Measurements from ENCODE around the gene PGAM1. TPM values are rescaled to one million over a fixed set of nuclear protein-coding genes. Genes with fewer than 3 reads are reported as not detected.

Gene PGAM1
- total RNA-seq, 1 donor from 2014 or later = 706 TPM

DNA sequence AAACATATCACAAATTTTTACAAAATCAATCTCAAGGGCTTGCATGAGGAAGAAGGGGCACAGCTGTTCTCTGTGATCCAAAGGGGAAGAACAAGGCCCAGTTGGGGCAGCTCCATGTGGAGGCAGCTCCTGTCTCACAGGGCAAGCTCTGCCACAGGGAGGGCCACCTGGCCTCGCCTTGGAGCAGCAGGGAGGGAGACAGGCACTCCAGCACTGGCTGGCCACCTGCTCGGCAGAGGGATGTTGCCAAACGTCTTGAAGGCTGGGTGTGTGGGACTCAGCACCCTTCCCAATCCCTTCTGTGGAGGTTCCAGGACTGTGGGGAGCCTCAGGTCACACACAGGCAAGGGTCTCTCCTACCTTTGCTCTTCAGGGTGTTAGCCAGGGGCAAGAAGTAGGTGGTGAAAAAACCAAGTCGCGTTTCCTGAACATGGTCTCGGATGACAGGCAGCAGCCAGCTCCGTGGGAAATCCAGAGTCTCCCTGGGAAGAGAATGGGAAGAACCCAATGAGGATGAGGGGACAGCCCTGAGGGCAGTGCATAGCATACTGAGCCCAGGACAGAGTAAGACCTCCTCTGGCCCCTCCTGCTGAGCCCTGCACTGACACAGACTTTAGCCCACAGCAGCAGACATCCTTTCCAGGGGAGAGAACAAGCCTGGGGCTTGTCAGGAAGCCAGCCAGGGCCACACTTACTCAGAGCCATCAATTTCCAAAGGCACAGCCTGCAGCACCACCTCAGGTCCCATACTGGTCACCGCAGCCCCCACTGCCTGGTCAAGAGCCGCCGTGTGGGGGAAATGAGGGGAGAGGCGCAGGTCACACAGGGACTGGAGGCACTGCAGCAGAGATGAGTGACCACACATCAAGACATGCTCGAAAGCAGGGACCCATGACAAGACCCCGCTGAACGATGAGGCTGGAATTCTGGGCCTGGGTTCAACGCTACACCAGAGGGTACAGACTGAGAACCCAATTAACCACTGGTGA, 46.8 kb upstream of the PGAM1 start:
- Histone ChIP-seq H3K36me3 (ENCODE audit: insufficient read depth, low read length) (peaks cover 22% of the 10 kb centered on the region), H3K4me3 (ENCODE audit: insufficient read depth, low read depth, low read length) (no peak overlapping the region), H2AFZ (ENCODE audit: low read depth, low read length) (no peak overlapping the region), H3K9me3 (ENCODE audit: insufficient read depth, low read depth, low read length) (no peaks in the 10 kb centered on the region), H3K4me1 (ENCODE audit: insufficient read depth, low read length) (no peaks in the 10 kb centered on the region), H3K9ac (ENCODE audit: low read length) (no peak overlapping the region), H3K27ac (ENCODE audit: low read depth, low read length) (no peak overlapping the region), H3K79me2 (ENCODE audit: insufficient read depth, low read length) (no peaks in the 10 kb centered on the region), H4K20me1 (ENCODE audit: insufficient read depth, low read length) (no peaks in the 10 kb centered on the region), H3K4me2 (ENCODE audit: low read length) (no peak overlapping the region), H3K27me3 (ENCODE audit: insufficient read depth, low read length) (no peaks in the 10 kb centered on the region)
- Mint-ChIP-seq H3K4me3 (ENCODE audit: unreplicated experiment) (no peak overlapping the region), H3K4me1 (ENCODE audit: low read depth, unreplicated experiment) (peaks cover 3% of the 10 kb centered on the region), H3K36me3 (ENCODE audit: low read depth, unreplicated experiment) (peaks cover 12% of the 10 kb centered on the region), H3K9me3 (ENCODE audit: unreplicated experiment) (no peaks in the 10 kb centered on the region), H3K27me3 (ENCODE audit: low read depth, unreplicated experiment) (no peaks in the 10 kb centered on the region), H3K27ac (ENCODE audit: unreplicated experiment) (no peak overlapping the region)
- DNase-seq (ENCODE audit: low read depth) (no peak), FAIRE-seq (no peak)
- TF ChIP-seq CTCF (IDR thresholded peaks at IDR 0.05; ENCODE audit: insufficient read depth, low read depth, low read length) (no peak), EZH2 (IDR thresholded peaks at IDR 0.05; ENCODE audit: insufficient read depth, low read length) (no peak)

GRCh38 chr10:97380516-97380915, 45.5 kb upstream of the PGAM1 start:
- no peaks in the 10 kb centered on the region for H3K27me3 ChIP-seq (ENCODE audit: insufficient read depth, low read length)
- H3K36me3 Mint-ChIP-seq (ENCODE audit: low read depth, unreplicated experiment) = peaks cover 12% of the 10 kb centered on the region
- H3K27ac ChIP-seq (ENCODE audit: low read depth, low read length) = no peak overlapping the region
- H3K27ac Mint-ChIP-seq (ENCODE audit: unreplicated experiment) = no peak overlapping the region
- H3K4me3 ChIP-seq (ENCODE audit: insufficient read depth, low read depth, low read length) = no peak overlapping the region
- no peaks in the 10 kb centered on the region for H3K4me1 ChIP-seq (ENCODE audit: insufficient read depth, low read length)
- H3K4me2 ChIP-seq (ENCODE audit: low read length) = no peak overlapping the region
- no peaks in the 10 kb centered on the region for H4K20me1 ChIP-seq (ENCODE audit: insufficient read depth, low read length)
- TF ChIP-seq EZH2 (IDR thresholded peaks at IDR 0.05; ENCODE audit: insufficient read depth, low read length) (no peak), CTCF (IDR thresholded peaks at IDR 0.05; ENCODE audit: insufficient read depth, low read depth, low read length) (no peak)
- no peak overlapping the region for H3K4me3 Mint-ChIP-seq (ENCODE audit: unreplicated experiment)
- no peaks in the 10 kb centered on the region for H3K9me3 ChIP-seq (ENCODE audit: insufficient read depth, low read depth, low read length)
- H3K4me1 Mint-ChIP-seq (ENCODE audit: low read depth, unreplicated experiment) = peaks cover 3% of the 10 kb centered on the region
- no peaks in the 10 kb centered on the region for H3K79me2 ChIP-seq (ENCODE audit: insufficient read depth, low read length)
- no peaks in the 10 kb centered on the region for H3K27me3 Mint-ChIP-seq (ENCODE audit: low read depth, unreplicated experiment)
- FAIRE-seq (no peak), DNase-seq (ENCODE audit: low read depth) (no peak)
- H3K36me3 ChIP-seq (ENCODE audit: insufficient read depth, low read length) = peaks cover 18% of the 10 kb centered on the region
- no peak overlapping the region for H3K9ac ChIP-seq (ENCODE audit: low read length)
- H3K9me3 Mint-ChIP-seq (ENCODE audit: unreplicated experiment) = no peaks in the 10 kb centered on the region
- no peak overlapping the region for H2AFZ ChIP-seq (ENCODE audit: low read depth, low read length)

GRCh38 chr10:97381626-97382025, 44.4 kb upstream of the PGAM1 start:
- no peaks in the 10 kb centered on the region for H3K27me3 ChIP-seq (ENCODE audit: insufficient read depth, low read length)
- Mint-ChIP-seq H3K4me3 (ENCODE audit: unreplicated experiment) (no peak overlapping the region), H3K4me1 (ENCODE audit: low read depth, unreplicated experiment) (peaks cover 3% of the 10 kb centered on the region), H3K27me3 (ENCODE audit: low read depth, unreplicated experiment) (no peaks in the 10 kb centered on the region), H3K9me3 (ENCODE audit: unreplicated experiment) (no peaks in the 10 kb centered on the region), H3K36me3 (ENCODE audit: low read depth, unreplicated experiment) (peaks cover 9% of the 10 kb centered on the region), H3K27ac (ENCODE audit: unreplicated experiment) (no peak overlapping the region)
- H3K4me3 ChIP-seq (ENCODE audit: insufficient read depth, low read depth, low read length) = no peak overlapping the region
- no peak for DNase-seq (ENCODE audit: low read depth)
- no peak for FAIRE-seq
- H3K9me3 ChIP-seq (ENCODE audit: insufficient read depth, low read depth, low read length) = no peaks in the 10 kb centered on the region
- no peak overlapping the region for H3K4me2 ChIP-seq (ENCODE audit: low read length)
- no peaks in the 10 kb centered on the region for H3K4me1 ChIP-seq (ENCODE audit: insufficient read depth, low read length)
- no peak overlapping the region for H3K9ac ChIP-seq (ENCODE audit: low read length)
- peaks cover 17% of the 10 kb centered on the region for H3K36me3 ChIP-seq (ENCODE audit: insufficient read depth, low read length)
- no peak overlapping the region for H3K27ac ChIP-seq (ENCODE audit: low read depth, low read length)
- H3K79me2 ChIP-seq (ENCODE audit: insufficient read depth, low read length) = no peaks in the 10 kb centered on the region
- H4K20me1 ChIP-seq (ENCODE audit: insufficient read depth, low read length) = no peaks in the 10 kb centered on the region
- H2AFZ ChIP-seq (ENCODE audit: low read depth, low read length) = no peak overlapping the region
- TF ChIP-seq CTCF (IDR thresholded peaks at IDR 0.05; ENCODE audit: insufficient read depth, low read depth, low read length) = no peak
- TF ChIP-seq EZH2 (IDR thresholded peaks at IDR 0.05; ENCODE audit: insufficient read depth, low read length) = no peak
